Measurements from ENCODE around the gene CSRP2. TPM values are rescaled to one million over a fixed set of nuclear protein-coding genes. Genes with fewer than 3 reads are reported as not detected.

Gene CSRP2
- total and polyA plus RNA-seq, 4 donors = 3.7 to 38.0 (median 26.2) TPM

DNA sequence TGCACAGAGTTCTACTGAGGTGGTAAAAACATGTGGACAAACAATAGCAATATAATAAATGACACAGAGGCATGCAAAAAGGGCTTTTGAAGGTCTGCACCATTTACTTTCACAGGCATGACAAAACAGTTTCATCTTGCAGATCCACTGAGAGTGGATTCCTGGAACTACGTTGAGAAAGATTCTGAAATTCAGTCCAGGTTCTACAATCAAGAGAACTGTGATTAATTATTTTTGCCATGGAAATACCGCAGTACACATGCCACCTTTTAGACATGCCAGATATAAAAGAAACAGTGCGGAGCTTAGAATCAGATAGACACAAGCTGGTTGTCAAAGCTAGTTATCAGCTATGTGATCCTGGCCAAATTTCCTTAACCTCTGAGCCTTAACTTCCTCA lies 4.8 kb downstream of the CSRP2 start:
- TF ChIP-seq TAF1 (conservative IDR thresholded peaks at IDR 0.05) (no peak), ZBTB33 (IDR thresholded peaks at IDR 0.05) (no peak)
- TF ChIP-seq, protein P1, sequence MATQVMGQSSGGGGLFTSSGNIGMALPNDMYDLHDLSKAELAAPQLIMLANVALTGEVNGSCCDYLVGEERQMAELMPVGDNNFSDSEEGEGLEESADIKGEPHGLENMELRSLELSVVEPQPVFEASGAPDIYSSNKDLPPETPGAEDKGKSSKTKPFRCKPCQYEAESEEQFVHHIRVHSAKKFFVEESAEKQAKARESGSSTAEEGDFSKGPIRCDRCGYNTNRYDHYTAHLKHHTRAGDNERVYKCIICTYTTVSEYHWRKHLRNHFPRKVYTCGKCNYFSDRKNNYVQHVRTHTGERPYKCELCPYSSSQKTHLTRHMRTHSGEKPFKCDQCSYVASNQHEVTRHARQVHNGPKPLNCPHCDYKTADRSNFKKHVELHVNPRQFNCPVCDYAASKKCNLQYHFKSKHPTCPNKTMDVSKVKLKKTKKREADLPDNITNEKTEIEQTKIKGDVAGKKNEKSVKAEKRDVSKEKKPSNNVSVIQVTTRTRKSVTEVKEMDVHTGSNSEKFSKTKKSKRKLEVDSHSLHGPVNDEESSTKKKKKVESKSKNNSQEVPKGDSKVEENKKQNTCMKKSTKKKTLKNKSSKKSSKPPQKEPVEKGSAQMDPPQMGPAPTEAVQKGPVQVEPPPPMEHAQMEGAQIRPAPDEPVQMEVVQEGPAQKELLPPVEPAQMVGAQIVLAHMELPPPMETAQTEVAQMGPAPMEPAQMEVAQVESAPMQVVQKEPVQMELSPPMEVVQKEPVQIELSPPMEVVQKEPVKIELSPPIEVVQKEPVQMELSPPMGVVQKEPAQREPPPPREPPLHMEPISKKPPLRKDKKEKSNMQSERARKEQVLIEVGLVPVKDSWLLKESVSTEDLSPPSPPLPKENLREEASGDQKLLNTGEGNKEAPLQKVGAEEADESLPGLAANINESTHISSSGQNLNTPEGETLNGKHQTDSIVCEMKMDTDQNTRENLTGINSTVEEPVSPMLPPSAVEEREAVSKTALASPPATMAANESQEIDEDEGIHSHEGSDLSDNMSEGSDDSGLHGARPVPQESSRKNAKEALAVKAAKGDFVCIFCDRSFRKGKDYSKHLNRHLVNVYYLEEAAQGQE (IDR thresholded peaks at IDR 0.05) = no peak
- H3K4me1 ChIP-seq (ENCODE audit: control insufficient read depth in 4 of 4, insufficient read depth in 4 of 4, low read length in 3 of 4) = peaks cover 0 to 7% (median 2%) of the 10 kb centered on the region in 4 donors
- H3K9me3 ChIP-seq (ENCODE audit: control insufficient read depth in 4 of 4, low read length in 3 of 4) = no peaks in the 10 kb centered on the region
- 89% methylated on average over 3 of the region's 3 CpGs for WGBS
- H3K27ac ChIP-seq (ENCODE audit: low read depth in 1 of 2, low read length in 2 of 2) = no peak overlapping the region
- no peaks in the 10 kb centered on the region for H3K36me3 ChIP-seq (ENCODE audit: control insufficient read depth in 4 of 4, insufficient read depth in 3 of 4, low read depth in 1 of 4, low read length in 3 of 4)
- H3K27me3 ChIP-seq (ENCODE audit: control insufficient read depth in 4 of 4, insufficient read depth in 4 of 4, low read length in 3 of 4) = no peaks in the 10 kb centered on the region
- DNase-seq (ENCODE audit: low spot score) = no peak
- H3K9ac ChIP-seq (ENCODE audit: low read depth in 1 of 2, low read length in 2 of 2) = no peak overlapping the region
- no peak overlapping the region for H3K4me3 ChIP-seq (ENCODE audit: low read depth in 1 of 3, low read length in 3 of 3)

- no peak overlapping the region for H3K9ac ChIP-seq (ENCODE audit: low read depth in 1 of 2, low read length in 2 of 2)
- no peaks in the 10 kb centered on the region for H3K27me3 ChIP-seq (ENCODE audit: control insufficient read depth in 4 of 4, insufficient read depth in 4 of 4, low read length in 3 of 4)
- no peak overlapping the region for H3K27ac ChIP-seq (ENCODE audit: low read depth in 1 of 2, low read length in 2 of 2)
- no peaks in the 10 kb centered on the region for H3K9me3 ChIP-seq (ENCODE audit: control insufficient read depth in 4 of 4, low read length in 3 of 4)
- H3K4me1 ChIP-seq (ENCODE audit: control insufficient read depth in 4 of 4, insufficient read depth in 4 of 4, low read length in 3 of 4) = peaks cover 0 to 2% (median 0%) of the 10 kb centered on the region in 4 donors
- no peak overlapping the region for H3K4me3 ChIP-seq (ENCODE audit: low read depth in 1 of 3, low read length in 3 of 3)
- TF ChIP-seq HNF4A (conservative IDR thresholded peaks at IDR 0.05) (no peak), TAF1 (conservative IDR thresholded peaks at IDR 0.05) (no peak), FOXA1 (IDR thresholded peaks at IDR 0.05) (no peak), RXRA (IDR thresholded peaks at IDR 0.05) (no peak), EGR1 (IDR thresholded peaks at IDR 0.05; ENCODE audit: low read depth in 2 of 2) (no peak)
- DNase-seq (ENCODE audit: low spot score) = no peak
- H3K36me3 ChIP-seq (ENCODE audit: control insufficient read depth in 4 of 4, insufficient read depth in 3 of 4, low read depth in 1 of 4, low read length in 3 of 4) = no peaks in the 10 kb centered on the region
- 90% methylated on average over 5 of the region's 5 CpGs for WGBS
These were observed 6.4 kb downstream of the CSRP2 start for GRCh38 chr12:76872415-76872814.

- Histone ChIP-seq H3K27me3 (ENCODE audit: control insufficient read depth in 4 of 4, insufficient read depth in 4 of 4, low read length in 3 of 4) (no peaks in the 10 kb centered on the region), H3K4me1 (ENCODE audit: control insufficient read depth in 4 of 4, insufficient read depth in 4 of 4, low read length in 3 of 4) (no peaks in the 10 kb centered on the region)
- WGBS = 75% methylated on average over 3 of the region's 3 CpGs
- TF ChIP-seq, protein P2, sequence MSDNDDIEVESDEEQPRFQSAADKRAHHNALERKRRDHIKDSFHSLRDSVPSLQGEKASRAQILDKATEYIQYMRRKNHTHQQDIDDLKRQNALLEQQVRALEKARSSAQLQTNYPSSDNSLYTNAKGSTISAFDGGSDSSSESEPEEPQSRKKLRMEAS (IDR thresholded peaks at IDR 0.05) = no peak
- no peak for TF ChIP-seq EGR1 (IDR thresholded peaks at IDR 0.05; ENCODE audit: low read depth in 2 of 2)
- no peak for TF ChIP-seq TAF1 (conservative IDR thresholded peaks at IDR 0.05)
- TF ChIP-seq, protein P1 (IDR thresholded peaks at IDR 0.05) = no peak
- no peak for TF ChIP-seq RAD21 (IDR thresholded peaks at IDR 0.05)
- no peak for TF ChIP-seq FOXA2 (IDR thresholded peaks at IDR 0.05)
- no peak for TF ChIP-seq JUND (IDR thresholded peaks at IDR 0.05)
- TF ChIP-seq GABPA (IDR thresholded peaks at IDR 0.05 in 1 of 2, conservative IDR thresholded peaks at IDR 0.05 in 1 of 2) = no peak
- no peak for TF ChIP-seq RXRA (IDR thresholded peaks at IDR 0.05)
- no peak for TF ChIP-seq SP1 (IDR thresholded peaks at IDR 0.05)
- TF ChIP-seq NR2F2 (IDR thresholded peaks at IDR 0.05) = no peak
- TF ChIP-seq FOXA1 (IDR thresholded peaks at IDR 0.05) = no peak
- TF ChIP-seq CTCF (IDR thresholded peaks at IDR 0.05; ENCODE audit: low read depth, low read length, missing input control) = no peak
These were observed 7.1 kb downstream of the CSRP2 start for GRCh38 chr12:76871742-76872141.

More at GRCh38 chr12:76871742-76872141, 7.1 kb downstream of the CSRP2 start:
- DNase-seq (ENCODE audit: low spot score) = no peak
- no peak overlapping the region for H3K27ac ChIP-seq (ENCODE audit: low read depth in 1 of 2, low read length in 2 of 2)
- no peaks in the 10 kb centered on the region for H3K9me3 ChIP-seq (ENCODE audit: control insufficient read depth in 4 of 4, low read length in 3 of 4)
- no peaks in the 10 kb centered on the region for H3K36me3 ChIP-seq (ENCODE audit: control insufficient read depth in 4 of 4, insufficient read depth in 3 of 4, low read depth in 1 of 4, low read length in 3 of 4)
- no peak overlapping the region for H3K9ac ChIP-seq (ENCODE audit: low read depth in 1 of 2, low read length in 2 of 2)
- H3K4me3 ChIP-seq (ENCODE audit: low read depth in 1 of 3, low read length in 3 of 3) = no peak overlapping the region

Data from liver (tissue), 9 donors.